Naive thymus-derived CD4-positive, alpha-beta T cell (primary cell): ENCODE data around the gene TSPYL2. TPM values are rescaled to one million over a fixed set of nuclear protein-coding genes. Genes with fewer than 3 reads are reported as not detected.

ENCODE experiments used
- ATAC-seq: fragments of 150-1000 bp; cut with Tn5 transposase; 2 replicates; pipeline ENCODE4 v1.10.0; 2021; ENCODE audit warnings: mild to moderate bottlenecking, moderate library complexity
- CTCF ChIA-PET: fragments of 350-600 bp; sonication (Branson Sonifier 250); formaldehyde crosslinking; loops from one replicate; lab custom pipeline; 2021; ENCODE audit warnings: antibody characterized with exemption; lab: Charles Lee
- POLR2A ChIA-PET: fragments of 350-600 bp; sonication (Branson Sonifier 250); formaldehyde crosslinking; loops from one replicate; lab custom pipeline; 2021; ENCODE audit warnings: antibody characterized with exemption, inconsistent platforms; lab: Charles Lee
- DNase-seq, 9 donors: peaks; one replicate each; pipeline versions ENCODE4 v3.0.0 to v3.0.0-alpha.2; 2020 to 2022; ENCODE audit warnings: mixed read lengths in 1 of 9
- H3K27ac ChIP-seq: one replicate; pipeline ENCODE4 v1.7.0; 2013; ENCODE audit warnings: mild to moderate bottlenecking, low read depth, low read length, moderate library complexity
- H3K27me3 ChIP-seq, 2 donors: one replicate each; pipeline ENCODE4 v1.7.0; 2013; ENCODE audit warnings: low read length in 2 of 2, mild to moderate bottlenecking in 2 of 2, moderate library complexity in 2 of 2; ENCODE audit not compliant: control insufficient read depth in 2 of 2, insufficient read depth in 2 of 2
- H3K36me3 ChIP-seq, 3 experiments: 1 replicate in 2 of 3; 2 replicates in 1 of 3; pipeline ENCODE4 v1.7.0; 2013; ENCODE audit warnings: low read length in 3 of 3, mild to moderate bottlenecking in 3 of 3, moderate library complexity in 1 of 3; ENCODE audit not compliant: insufficient read depth in 3 of 3, control insufficient read depth in 2 of 3
- H3K4me1 ChIP-seq, 2 donors: one replicate each; pipeline ENCODE4 v1.7.0; 2013; ENCODE audit warnings: low read length in 2 of 2, mild to moderate bottlenecking in 2 of 2, moderate library complexity in 1 of 2; ENCODE audit not compliant: control insufficient read depth in 2 of 2, insufficient read depth in 2 of 2
- H3K4me3 ChIP-seq: 2 replicates; pipeline ENCODE4 v1.7.0; 2013; ENCODE audit warnings: mild to moderate bottlenecking, low read length
- H3K9me3 ChIP-seq, 3 experiments: 1 replicate in 2 of 3; 2 replicates in 1 of 3; pipeline ENCODE4 v1.7.0; 2013; ENCODE audit warnings: low read length in 3 of 3; ENCODE audit not compliant: control insufficient read depth in 2 of 3
- H3K27ac Mint-ChIP-seq, 9 donors: one replicate each; pipeline ENCODE4 v1.8.0; 2020 to 2022; ENCODE audit warnings: mixed read lengths in 9 of 9, mild to moderate bottlenecking in 8 of 9, moderate library complexity in 5 of 9, inconsistent platforms in 2 of 9
- H3K27me3 Mint-ChIP-seq, 5 donors: one replicate each; pipeline ENCODE4 v1.8.0; 2021 to 2022; ENCODE audit warnings: mixed read lengths in 5 of 5, mild to moderate bottlenecking in 1 of 5
- H3K36me3 Mint-ChIP-seq, 5 donors: one replicate each; pipeline ENCODE4 v1.8.0; 2020 to 2022; ENCODE audit warnings: mixed read lengths in 5 of 5, mild to moderate bottlenecking in 3 of 5, inconsistent platforms in 1 of 5
- H3K4me1 Mint-ChIP-seq, 7 donors: one replicate each; pipeline ENCODE4 v1.8.0; 2020 to 2022; ENCODE audit warnings: mixed read lengths in 7 of 7, mild to moderate bottlenecking in 3 of 7, inconsistent platforms in 1 of 7
- H3K4me3 Mint-ChIP-seq, 10 donors: one replicate each; pipeline ENCODE4 v1.8.0; 2020 to 2022; ENCODE audit warnings: mild to moderate bottlenecking in 10 of 10, mixed read lengths in 10 of 10, moderate library complexity in 6 of 10, inconsistent platforms in 2 of 10
- H3K9me3 Mint-ChIP-seq, 11 donors: one replicate each; pipeline ENCODE4 v1.8.0; 2020 to 2022; ENCODE audit warnings: mixed read lengths in 11 of 11, mild to moderate bottlenecking in 4 of 11, inconsistent platforms in 1 of 11, moderate library complexity in 1 of 11
- intact Hi-C, 2 donors: fragments of 100-400 bp; cut with micrococcal nuclease; formaldehyde crosslinking; loops; one replicate each; pipeline ENCODE4 v1.15.1; 2023
- polyA plus RNA-seq, 2 donors: library from polyadenylated mRNA; unstranded; fragments of 300-500 nt; fragmentation: Illumina TruSeq; gene quantifications; one replicate each; pipeline ENCODE4 v1.2.3, GENCODE V29; 2021
- total RNA-seq, 6 experiments: library from RNA in 5 of 6; stranded (reverse) in 5 of 6; gene quantifications; 1 replicate in 5 of 6; 2 replicates in 1 of 6; pipeline ENCODE4 v1.2.3 and lab custom pipeline; 2021 to 2026

Gene TSPYL2
- total and polyA plus RNA-seq, 7 experiments from 2014 or later, result 21.9 to 239 (median 154) TPM

- peaks cover 0 to 7% of the 10 kb centered on the region in 2 donors for H3K4me1 ChIP-seq
- intact Hi-C loops, result loop anchor here (1.0 to 2.0 kb wide), 4 partner anchors 10 to 99 kb away; partner anchors contain the start of gene TSPYL2 (in 2 of the 2)
- CTCF ChIA-PET, result interaction anchor here (0.8 to 1.8 kb wide), 2 partner anchors 10 to 17 kb away, joined by 3 to 21 read pairs; partner anchors contain the start of gene TSPYL2
- no peaks in the 10 kb centered on the region for H3K9me3 ChIP-seq
- H3K27me3 ChIP-seq, result no peaks in the 10 kb centered on the region
- peak; percentile 95 for ATAC-seq
- peak overlapping the region; percentile 81 to 94 (median 90) for H3K4me3 Mint-ChIP-seq
- H3K36me3 Mint-ChIP-seq, result no peaks in the 10 kb centered on the region
- H3K4me1 Mint-ChIP-seq, result peaks cover 6 to 19% (median 17%) of the 10 kb centered on the region in 7 donors
- peak; percentile 34 to 85 (median 77) for DNase-seq
- H3K36me3 ChIP-seq, result no peaks in the 10 kb centered on the region
- peaks cover 0 to 4% (median 0%) of the 10 kb centered on the region in 11 donors for H3K9me3 Mint-ChIP-seq
- no peaks in the 10 kb centered on the region for H3K27me3 Mint-ChIP-seq
- peak overlapping the region; percentile 49 for H3K27ac ChIP-seq
- POLR2A ChIA-PET, result interaction anchor here (0.6 to 2.5 kb wide), 7 partner anchors 10 to 82 kb away, joined by 3 to 42 read pairs (median 4); partner anchors contain the start of genes KANTR and TSPYL2
- peak overlapping the region; percentile 76 to 96 (median 91) for H3K27ac Mint-ChIP-seq
- peak overlapping the region; percentile 75 for H3K4me3 ChIP-seq
Observed at GRCh38 chrX:53071604-53072417, 10.4 kb upstream of the TSPYL2 start.

GRCh38 chrX:53072418-53073114 is 9.6 kb upstream of the TSPYL2 start:
- intact Hi-C loops, result loop anchor here in 1 of 2 donors (1.0 kb wide), 1 partner anchor 10 kb away; the partner anchor contains the start of gene TSPYL2

GRCh38 chrX:53073115-53073586 is 9.0 kb upstream of the TSPYL2 start:
- intact Hi-C loops, result no loop called here
- Mint-ChIP-seq H3K27ac (peak overlapping the region in 6 of 9 donors; percentile 14 to 96 (median 50)), H3K9me3 (peaks cover 0 to 4% (median 0%) of the 10 kb centered on the region in 11 donors)

More at GRCh38 chrX:53072418-53073114, 9.6 kb upstream of the TSPYL2 start:
- Mint-ChIP-seq H3K36me3 (no peaks in the 10 kb centered on the region), H3K9me3 (peaks cover 0 to 4% (median 0%) of the 10 kb centered on the region in 11 donors), H3K4me1 (peaks cover 6 to 19% (median 17%) of the 10 kb centered on the region in 7 donors), H3K27ac (peak overlapping the region; percentile 76 to 96 (median 91)), H3K4me3 (peak overlapping the region; percentile 81 to 94 (median 90)), H3K27me3 (no peaks in the 10 kb centered on the region)
- Histone ChIP-seq H3K27ac (peak overlapping the region; percentile 49), H3K4me3 (peak overlapping the region; percentile 75), H3K36me3 (no peaks in the 10 kb centered on the region), H3K9me3 (no peaks in the 10 kb centered on the region), H3K27me3 (no peaks in the 10 kb centered on the region), H3K4me1 (peaks cover 0 to 7% of the 10 kb centered on the region in 2 donors)
- ATAC-seq (no peak), DNase-seq (no peak)
- ChIA-PET CTCF (interaction anchor here (0.8 to 1.8 kb wide), 2 partner anchors 10 to 17 kb away, joined by 3 to 21 read pairs; partner anchors contain the start of gene TSPYL2), POLR2A (interaction anchor here (0.9 to 2.5 kb wide), 6 partner anchors 9 to 83 kb away, joined by 3 to 42 read pairs (median 4); partner anchors contain the start of genes KANTR and TSPYL2)

GRCh38 chrX:53075011-53075410 is 7.2 kb upstream of the TSPYL2 start:
- ChIA-PET CTCF (no interaction called here), POLR2A (no interaction called here)
- ATAC-seq, result no peak
- Histone ChIP-seq H3K4me3 (no peak overlapping the region), H3K4me1 (peaks cover 0 to 7% of the 10 kb centered on the region in 2 donors), H3K36me3 (no peaks in the 10 kb centered on the region), H3K27me3 (no peaks in the 10 kb centered on the region), H3K27ac (no peak overlapping the region), H3K9me3 (no peaks in the 10 kb centered on the region)
- peaks cover 0 to 4% (median 0%) of the 10 kb centered on the region in 11 donors for H3K9me3 Mint-ChIP-seq
- intact Hi-C loops, result no loop called here
- DNase-seq, result no peak
- peaks cover 6 to 22% (median 17%) of the 10 kb centered on the region in 7 donors for H3K4me1 Mint-ChIP-seq
- H3K4me3 Mint-ChIP-seq, result no peak overlapping the region
- no peaks in the 10 kb centered on the region for H3K27me3 Mint-ChIP-seq
- H3K27ac Mint-ChIP-seq, result peak overlapping the region in 3 of 9 donors; percentile 12 to 44 (median 28)
- H3K36me3 Mint-ChIP-seq, result no peaks in the 10 kb centered on the region

More at GRCh38 chrX:53073115-53073586, 9.0 kb upstream of the TSPYL2 start:
- Histone ChIP-seq H3K9me3 (no peaks in the 10 kb centered on the region), H3K4me3 (no peak overlapping the region), H3K27me3 (no peaks in the 10 kb centered on the region), H3K4me1 (peaks cover 0 to 7% of the 10 kb centered on the region in 2 donors), H3K27ac (no peak overlapping the region), H3K36me3 (no peaks in the 10 kb centered on the region)
- ChIA-PET CTCF (no interaction called here), POLR2A (interaction anchor here (2.5 kb wide), 1 partner anchor 9 kb away, joined by 42 read pairs; the partner anchor contains the start of gene TSPYL2)
- peak overlapping the region in 6 of 10 donors; percentile 31 to 73 (median 55) for H3K4me3 Mint-ChIP-seq
- ATAC-seq, result no peak
- no peaks in the 10 kb centered on the region for H3K27me3 Mint-ChIP-seq
- peaks cover 6 to 19% (median 17%) of the 10 kb centered on the region in 7 donors for H3K4me1 Mint-ChIP-seq
- no peak for DNase-seq
- H3K36me3 Mint-ChIP-seq, result no peaks in the 10 kb centered on the region

- no peak overlapping the region for H3K4me3 Mint-ChIP-seq
- intact Hi-C loops, result no loop called here
- H3K9me3 ChIP-seq, result no peaks in the 10 kb centered on the region
- no peak for ATAC-seq
- H3K4me3 ChIP-seq, result no peak overlapping the region
- peak overlapping the region in 1 of 9 donors; percentile 60 for H3K27ac Mint-ChIP-seq
- peaks cover 0 to 7% of the 10 kb centered on the region in 2 donors for H3K4me1 ChIP-seq
- peaks cover 0 to 3% (median 0%) of the 10 kb centered on the region in 11 donors for H3K9me3 Mint-ChIP-seq
- H3K36me3 ChIP-seq, result no peaks in the 10 kb centered on the region
- peaks cover 11 to 25% (median 18%) of the 10 kb centered on the region in 7 donors for H3K4me1 Mint-ChIP-seq
- DNase-seq, result no peak
- H3K36me3 Mint-ChIP-seq, result no peaks in the 10 kb centered on the region
- H3K27me3 ChIP-seq, result no peaks in the 10 kb centered on the region
- no peak overlapping the region for H3K27ac ChIP-seq
- ChIA-PET CTCF (no interaction called here), POLR2A (no interaction called here)
- H3K27me3 Mint-ChIP-seq, result no peaks in the 10 kb centered on the region
Observed at GRCh38 chrX:53076671-53077070, 5.5 kb upstream of the TSPYL2 start.
